GM12892 (cell line): ENCODE data around the gene RBM20.

Source experiments
- DNase-seq: peaks from one replicate; pipeline ENCODE4 v3.0.0; 2011; ENCODE audit not compliant: insufficient read length
- FAIRE-seq: peaks from 2 replicates; lab custom pipeline; 2011; peaks lifted over from hg19 to GRCh38; lab: Jason Lieb, UNC
- POLR2A ChIP-seq: IDR thresholded peaks from 2 replicates; pipeline ENCODE4 v1.6.1; 2011; ENCODE audit warnings: low read depth, low read length, control low read depth
- POLR2AphosphoS5 ChIP-seq: IDR thresholded peaks from 2 replicates; pipeline ENCODE4 v1.6.1; 2011; ENCODE audit warnings: low read depth, low read length, control low read depth
- TAF1 ChIP-seq: IDR thresholded peaks from 2 replicates; pipeline ENCODE4 v1.6.1; 2011; ENCODE audit warnings: low read depth, mild to moderate bottlenecking, control low read depth, low read length, borderline replicate concordance

RBM20 gene

DNA sequence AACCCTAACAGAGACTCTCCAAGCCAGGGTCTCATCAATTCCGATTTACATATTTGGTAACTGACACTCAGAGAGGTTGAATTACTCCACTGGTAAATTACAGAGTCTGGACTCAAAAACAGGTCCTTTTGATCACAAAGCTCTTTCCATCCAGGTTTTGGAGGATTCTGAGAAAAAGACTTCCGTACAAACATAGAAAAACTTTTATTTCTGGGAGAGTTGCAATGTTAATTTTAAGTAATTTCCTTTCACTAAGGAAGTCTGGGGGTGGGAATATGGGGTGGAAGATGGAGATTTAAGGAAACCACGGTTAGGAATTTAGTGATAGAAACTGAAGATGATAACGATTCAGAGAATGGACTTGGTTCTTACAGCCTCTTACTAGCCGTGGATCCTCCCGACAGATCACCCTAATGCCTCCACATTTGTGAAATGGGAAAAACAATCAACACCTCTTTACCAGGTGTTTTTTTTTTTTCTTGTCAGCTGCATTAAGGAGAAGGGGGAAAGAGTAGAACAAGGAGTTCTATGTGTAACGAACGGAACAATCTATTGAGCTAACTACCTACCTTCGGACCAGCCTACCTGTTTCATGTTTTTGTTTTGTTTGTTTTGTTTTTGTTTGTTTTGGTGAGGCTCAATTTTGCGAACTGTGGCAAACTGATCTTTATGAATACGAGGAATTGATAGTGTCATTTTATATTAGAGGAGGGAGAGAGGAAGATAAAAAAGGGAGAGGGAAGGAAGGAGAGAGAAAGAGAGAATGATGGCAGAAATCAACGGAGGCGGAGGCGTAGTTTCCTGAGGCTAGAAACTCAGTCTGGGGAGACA is 1.7 kb upstream of the RBM20 start:
- DNase-seq (no peak), FAIRE-seq (no peak)
- TF ChIP-seq TAF1 (no peak), POLR2AphosphoS5 (no peak), POLR2A (no peak)

DNA sequence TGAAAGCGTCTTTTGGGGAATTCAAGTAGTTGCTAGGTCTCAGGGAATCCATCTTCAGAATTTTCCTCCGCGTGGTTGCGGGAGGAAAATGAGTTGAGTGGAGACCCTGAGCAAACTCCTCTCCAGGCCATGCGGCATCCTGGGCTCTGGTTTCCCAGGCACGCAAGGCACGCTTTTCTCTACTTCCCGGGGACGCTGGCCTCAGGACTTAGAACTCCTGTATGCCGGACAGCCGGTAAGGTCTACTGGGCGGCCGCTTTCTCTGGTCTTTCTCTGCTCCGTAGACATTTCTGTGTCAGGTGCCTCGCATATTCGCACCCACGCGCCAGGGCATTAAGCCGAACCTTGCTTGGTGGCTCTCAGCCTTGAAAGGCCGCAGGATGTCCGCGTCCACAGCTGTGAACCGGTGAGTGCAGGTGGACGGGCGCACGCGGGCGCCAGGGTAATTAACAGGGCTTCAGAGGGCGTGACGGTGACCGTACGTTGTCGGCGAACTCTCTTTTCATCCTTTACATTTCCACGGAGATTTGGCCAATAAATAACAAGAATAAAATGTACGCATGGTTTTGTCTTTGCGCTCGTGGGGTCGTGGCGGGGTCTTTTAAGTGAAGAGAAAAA is 992 bp upstream of the RBM20 start:
- DNase-seq (no peak), FAIRE-seq (no peak)
- TF ChIP-seq POLR2A (no peak), TAF1 (no peak), POLR2AphosphoS5 (no peak)

DNA sequence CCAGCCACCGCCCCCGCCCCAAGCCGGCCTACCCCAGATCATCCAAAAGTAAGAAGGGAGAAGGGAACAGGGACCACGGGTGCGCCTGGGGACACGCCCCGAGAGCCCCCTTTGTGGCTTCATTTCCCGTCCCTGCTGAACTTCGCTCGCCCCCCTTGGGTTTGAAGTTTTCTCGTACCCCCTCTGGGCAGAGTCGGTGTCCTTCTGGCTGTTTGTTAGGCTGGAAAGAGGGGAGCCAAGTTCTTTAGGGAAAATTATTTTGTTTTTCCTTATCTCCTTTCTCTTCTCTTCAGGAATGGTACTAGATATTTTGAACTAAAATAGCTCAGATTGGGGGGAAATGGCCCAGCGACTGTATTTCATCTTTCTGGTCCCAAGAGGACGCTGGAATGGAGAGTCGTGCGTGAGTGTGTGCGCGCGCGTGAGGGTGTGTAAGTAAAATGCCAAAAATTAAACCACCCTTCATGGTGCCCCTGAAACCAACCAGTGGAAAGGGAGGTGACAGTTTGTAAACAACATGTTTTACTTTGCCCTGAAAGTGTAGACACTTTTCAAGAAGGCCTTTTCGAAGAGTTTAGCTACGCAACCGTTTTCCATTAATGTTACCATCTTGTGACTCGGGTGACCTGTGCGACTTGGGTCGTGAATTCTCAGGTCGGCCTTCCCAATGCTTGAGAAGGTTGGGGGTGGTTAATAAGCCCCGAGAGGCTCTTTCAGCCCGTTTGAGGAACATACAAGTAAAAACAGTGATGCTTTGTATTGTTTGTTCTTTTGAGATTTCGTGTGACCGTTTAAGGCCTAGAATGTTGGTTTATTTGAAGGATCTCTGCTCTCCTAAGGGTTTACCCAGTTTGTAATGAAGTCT is 694 bp downstream of the RBM20 start:
- TF ChIP-seq TAF1, result no peak
- no peak for TF ChIP-seq POLR2AphosphoS5
- no peak for TF ChIP-seq POLR2A
- no peak for DNase-seq
- no peak for FAIRE-seq

DNA sequence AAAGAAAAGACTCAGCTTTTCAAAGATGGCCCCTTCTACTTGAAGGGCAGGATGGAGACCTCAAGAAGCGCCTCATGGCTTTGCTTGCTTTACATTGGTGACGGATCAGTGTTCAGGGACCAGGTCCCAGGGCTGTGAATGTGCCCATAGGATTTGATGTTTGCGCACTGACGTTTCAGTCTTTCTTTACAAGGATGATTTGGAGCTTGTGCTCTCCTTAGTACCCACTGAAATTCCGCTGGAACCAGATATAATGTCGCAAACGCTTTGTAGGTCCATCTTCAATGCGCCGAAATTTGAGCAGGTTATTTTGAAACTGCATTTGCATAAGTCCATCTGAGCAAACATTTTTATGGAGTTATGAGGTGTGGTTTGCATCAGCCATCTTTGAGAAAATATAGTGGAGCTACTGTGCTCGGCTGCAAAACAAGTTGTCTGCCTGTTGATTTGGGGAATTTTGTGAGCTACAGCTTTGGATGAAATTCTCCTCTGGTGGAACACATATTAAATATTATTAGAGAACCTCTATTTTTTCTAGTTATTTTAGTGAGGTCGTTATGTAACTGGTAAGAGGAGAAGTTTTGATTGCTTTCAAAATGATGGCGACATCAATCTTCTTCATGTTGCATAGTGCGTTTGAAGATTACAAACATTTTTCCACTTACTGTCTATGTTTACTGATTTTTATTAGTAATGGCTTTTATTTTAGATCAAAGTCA is 2.4 kb downstream of the RBM20 start:
- FAIRE-seq, result no peak
- no peak for DNase-seq
- TF ChIP-seq TAF1, result no peak
- TF ChIP-seq POLR2A, result no peak
- TF ChIP-seq POLR2AphosphoS5, result no peak

DNA sequence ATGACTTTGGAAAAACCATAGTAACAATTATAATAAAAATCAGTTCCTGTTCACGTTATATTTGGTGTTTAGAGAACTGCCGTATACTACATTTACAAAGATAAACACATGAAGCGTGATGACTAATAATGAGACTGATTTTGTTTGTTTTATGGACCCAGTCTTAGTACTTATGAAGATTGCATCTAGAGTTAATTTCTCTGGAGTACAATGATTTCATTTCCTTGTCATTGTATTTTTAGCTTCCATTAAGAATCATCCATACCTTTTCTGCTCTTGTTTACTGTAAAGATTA is 2.9 kb downstream of the RBM20 start:
- DNase-seq, result no peak
- FAIRE-seq, result no peak
- TF ChIP-seq POLR2A, result no peak
- no peak for TF ChIP-seq TAF1
- TF ChIP-seq POLR2AphosphoS5, result no peak

DNA sequence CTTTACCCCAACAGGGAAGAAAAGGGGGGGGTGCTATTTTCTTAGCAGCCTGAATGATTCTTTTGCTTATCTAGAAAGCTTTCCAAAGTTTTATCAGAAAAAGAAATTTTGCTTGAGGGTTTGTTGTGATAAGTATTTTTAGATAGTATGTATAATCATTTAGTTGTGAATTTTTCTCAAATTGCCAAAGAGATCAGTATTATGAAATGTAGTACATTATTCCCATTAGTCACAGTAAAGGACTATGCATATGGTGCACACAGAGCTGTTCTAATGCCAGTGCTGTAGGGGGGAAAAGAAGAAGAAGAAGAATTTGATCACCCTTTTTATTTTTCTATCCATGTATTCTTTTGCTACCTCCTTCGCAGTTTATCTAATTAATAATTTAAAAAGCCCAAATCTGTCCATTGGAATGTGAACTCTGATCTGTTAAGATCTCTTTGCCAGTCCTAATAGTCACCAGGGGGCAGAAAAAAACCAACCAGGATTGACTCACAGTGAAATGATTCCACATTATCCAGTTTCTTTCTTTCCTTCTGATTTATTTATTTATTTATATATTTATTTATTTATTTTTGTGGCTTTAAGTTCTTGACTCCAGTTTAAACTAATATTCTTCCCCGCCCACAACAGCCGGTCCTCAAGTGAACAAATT is 4.7 kb downstream of the RBM20 start:
- no peak for TF ChIP-seq POLR2AphosphoS5
- no peak for TF ChIP-seq TAF1
- no peak for TF ChIP-seq POLR2A
- no peak for DNase-seq
- no peak for FAIRE-seq

DNA sequence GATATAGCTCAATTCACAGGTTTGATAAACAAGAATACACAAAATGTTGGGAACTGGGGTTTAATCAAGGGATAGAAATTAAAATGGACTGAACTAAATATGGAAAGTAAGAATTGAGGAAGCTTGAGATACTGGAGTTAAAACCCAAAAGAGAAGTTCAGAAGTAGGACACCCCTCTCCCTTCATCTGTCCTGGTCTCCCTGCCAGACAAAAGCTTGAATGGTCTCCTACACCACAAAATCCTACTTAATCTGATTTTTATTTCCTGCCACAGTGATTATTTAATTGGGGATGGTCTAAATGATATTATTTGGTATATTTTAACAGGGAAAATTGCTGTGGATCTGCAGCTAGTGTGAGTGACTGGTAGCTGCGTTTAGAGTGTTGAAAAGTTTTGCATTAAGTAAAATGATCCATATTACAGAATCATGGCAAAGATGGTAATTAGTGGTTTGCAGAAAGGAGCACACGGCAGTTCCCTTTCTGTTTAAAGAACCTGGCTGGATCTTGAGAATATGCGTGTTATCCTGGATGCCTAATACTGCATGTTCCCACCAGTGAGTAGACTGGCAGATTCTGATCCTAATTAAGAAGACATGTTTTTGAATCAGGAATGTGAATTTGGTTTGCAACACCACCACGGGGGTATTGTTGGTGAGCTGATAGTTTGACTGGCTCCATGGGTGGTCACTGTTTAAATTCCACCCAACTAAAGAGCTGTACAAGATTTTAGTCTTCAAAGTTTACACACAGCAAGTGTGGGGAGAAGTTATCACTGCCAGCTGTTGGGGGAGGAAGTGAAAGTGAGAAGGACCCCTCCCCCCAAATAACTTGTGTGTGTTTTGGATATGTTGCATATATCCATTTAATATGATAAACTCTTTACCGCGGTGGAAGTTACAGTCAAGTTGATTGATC is 5.5 kb downstream of the RBM20 start:
- TF ChIP-seq TAF1, result no peak
- TF ChIP-seq POLR2AphosphoS5, result no peak
- TF ChIP-seq POLR2A, result no peak
- DNase-seq (no peak), FAIRE-seq (no peak)

DNA sequence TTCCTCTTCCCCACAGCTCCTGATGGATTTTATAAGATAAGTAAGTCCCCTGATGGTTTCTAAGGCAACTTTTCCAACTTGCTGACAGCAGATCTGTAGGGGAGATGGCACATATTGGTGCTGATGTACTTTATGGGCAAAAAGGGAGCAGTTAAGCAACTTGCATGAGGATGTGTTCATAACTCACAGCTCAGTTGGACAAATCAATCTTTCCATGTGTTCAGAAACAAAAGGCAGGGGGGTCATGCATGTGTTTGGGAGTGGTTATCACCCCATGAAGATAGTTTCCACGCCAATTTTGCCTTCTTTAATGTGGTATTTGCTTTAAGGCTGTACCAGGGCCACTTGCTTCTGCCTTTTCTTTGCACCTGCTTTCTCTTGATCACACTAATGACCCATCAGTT is 6.1 kb downstream of the RBM20 start:
- FAIRE-seq (no peak), DNase-seq (no peak)
- TF ChIP-seq POLR2AphosphoS5, result no peak
- no peak for TF ChIP-seq POLR2A
- no peak for TF ChIP-seq TAF1

DNA sequence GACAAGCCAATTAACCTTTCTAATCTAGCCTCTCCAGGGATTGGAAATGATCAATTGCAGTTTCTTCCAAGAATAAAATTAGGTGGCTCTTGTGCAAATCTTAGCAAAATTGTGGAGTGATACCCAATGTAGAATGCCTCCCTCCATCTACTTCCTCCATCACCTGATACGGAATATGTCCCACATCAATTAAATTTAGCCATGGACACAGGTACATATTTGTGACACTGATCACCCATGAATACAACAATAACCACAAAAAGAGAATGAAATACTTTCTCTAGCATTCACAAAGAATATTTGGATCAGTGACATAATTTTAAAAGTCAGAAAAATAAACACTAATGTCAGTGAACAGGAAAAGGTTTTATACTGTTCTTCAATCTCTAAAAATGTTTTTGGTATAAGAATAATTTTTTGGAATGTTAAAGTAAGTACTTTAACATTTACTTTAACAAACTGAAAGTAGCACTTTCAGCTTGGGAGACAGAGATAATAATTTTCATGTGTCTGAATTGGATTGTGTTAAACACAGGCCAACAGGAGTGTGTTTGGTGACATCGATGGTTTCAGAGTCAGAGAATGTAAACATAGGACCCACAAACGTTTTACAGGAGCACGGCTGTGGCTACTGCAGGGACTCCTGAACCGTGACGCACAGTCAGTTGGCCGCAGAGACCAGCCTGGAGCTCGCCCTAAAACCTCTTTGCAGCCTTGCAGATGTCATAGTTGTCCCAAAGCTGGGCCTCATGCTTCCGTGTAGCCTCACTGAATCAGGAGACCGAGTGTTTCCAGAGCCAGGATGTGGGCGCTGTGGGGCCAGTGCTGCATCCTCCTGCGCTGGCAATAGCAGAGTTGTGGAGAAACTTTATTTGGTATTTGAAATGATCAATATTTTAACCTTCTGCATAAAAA is 7.2 kb downstream of the RBM20 start:
- FAIRE-seq (peak; percentile 50), DNase-seq (no peak)
- TF ChIP-seq POLR2A (no peak), TAF1 (no peak), POLR2AphosphoS5 (no peak)

DNA sequence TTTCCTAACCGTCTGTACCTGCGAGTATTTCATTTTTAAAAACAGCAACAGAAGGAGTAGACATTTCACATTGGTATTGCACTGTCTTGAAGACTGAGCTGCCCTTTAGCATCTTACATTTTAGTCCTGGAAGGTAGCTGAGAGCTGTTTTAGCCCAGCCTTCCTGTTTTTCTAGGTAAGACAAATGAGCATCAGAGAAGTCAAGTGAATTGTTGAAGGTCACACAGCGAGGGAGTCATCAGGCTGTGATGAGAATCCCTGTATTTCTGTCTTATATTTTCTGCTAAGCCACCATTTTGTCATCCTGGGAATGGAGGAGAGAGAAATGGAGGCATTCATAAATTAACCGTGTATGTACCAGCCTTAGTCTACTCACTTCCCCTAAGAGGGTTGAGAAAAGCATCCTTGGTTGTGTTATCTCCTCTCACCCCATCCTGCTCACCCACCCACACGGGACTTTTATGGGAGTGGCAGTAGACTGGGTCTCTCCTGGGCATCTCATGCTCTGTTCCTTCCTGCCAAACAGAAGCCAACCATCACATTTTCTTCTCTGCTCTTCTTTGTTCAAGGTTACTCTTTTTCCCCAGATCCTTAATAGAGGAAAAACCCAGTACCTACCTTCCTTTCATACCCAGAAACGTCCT is 8.5 kb downstream of the RBM20 start:
- TF ChIP-seq POLR2AphosphoS5 (no peak), TAF1 (no peak), POLR2A (no peak)
- FAIRE-seq, result peak; percentile 74
- DNase-seq, result no peak
